Naive thymus-derived CD4-positive, alpha-beta T cell (primary cell): ENCODE results near the gene ACOX3. TPM values are rescaled to one million over a fixed set of nuclear protein-coding genes. Genes with fewer than 3 reads are reported as not detected.
"Not testable (repeated sequence)": the region's sequence is repeated elsewhere in the genome, so short reads cannot be mapped to it uniquely, and the experiment has no call there.

Experiments used
- ATAC-seq: fragments of 150-1000 bp; cut with Tn5 transposase; 2 replicates; pipeline ENCODE4 v1.10.0; 2021; ENCODE audit warnings: mild to moderate bottlenecking, moderate library complexity
- CTCF ChIA-PET: fragments of 350-600 bp; sonication (Branson Sonifier 250); formaldehyde crosslinking; loops from one replicate; lab custom pipeline; 2021; ENCODE audit warnings: antibody characterized with exemption; lab: Charles Lee
- POLR2A ChIA-PET: fragments of 350-600 bp; sonication (Branson Sonifier 250); formaldehyde crosslinking; loops from one replicate; lab custom pipeline; 2021; ENCODE audit warnings: antibody characterized with exemption, inconsistent platforms; lab: Charles Lee
- DNase-seq, 9 donors: peaks; one replicate each; pipeline versions ENCODE4 v3.0.0 to v3.0.0-alpha.2; 2020 to 2022; ENCODE audit warnings: mixed read lengths in 1 of 9
- H3K27ac ChIP-seq: one replicate; pipeline ENCODE4 v1.7.0; 2013; ENCODE audit warnings: mild to moderate bottlenecking, low read depth, low read length, moderate library complexity
- H3K27me3 ChIP-seq, 2 donors: one replicate each; pipeline ENCODE4 v1.7.0; 2013; ENCODE audit warnings: low read length in 2 of 2, mild to moderate bottlenecking in 2 of 2, moderate library complexity in 2 of 2; ENCODE audit not compliant: control insufficient read depth in 2 of 2, insufficient read depth in 2 of 2
- H3K36me3 ChIP-seq, 3 experiments: 1 replicate in 2 of 3; 2 replicates in 1 of 3; pipeline ENCODE4 v1.7.0; 2013; ENCODE audit warnings: low read length in 3 of 3, mild to moderate bottlenecking in 3 of 3, moderate library complexity in 1 of 3; ENCODE audit not compliant: insufficient read depth in 3 of 3, control insufficient read depth in 2 of 3
- H3K4me1 ChIP-seq, 2 donors: one replicate each; pipeline ENCODE4 v1.7.0; 2013; ENCODE audit warnings: low read length in 2 of 2, mild to moderate bottlenecking in 2 of 2, moderate library complexity in 1 of 2; ENCODE audit not compliant: control insufficient read depth in 2 of 2, insufficient read depth in 2 of 2
- H3K4me3 ChIP-seq: 2 replicates; pipeline ENCODE4 v1.7.0; 2013; ENCODE audit warnings: mild to moderate bottlenecking, low read length
- H3K9me3 ChIP-seq, 3 experiments: 1 replicate in 2 of 3; 2 replicates in 1 of 3; pipeline ENCODE4 v1.7.0; 2013; ENCODE audit warnings: low read length in 3 of 3; ENCODE audit not compliant: control insufficient read depth in 2 of 3
- H3K27ac Mint-ChIP-seq, 9 donors: one replicate each; pipeline ENCODE4 v1.8.0; 2020 to 2022; ENCODE audit warnings: mixed read lengths in 9 of 9, mild to moderate bottlenecking in 8 of 9, moderate library complexity in 5 of 9, inconsistent platforms in 2 of 9
- H3K27me3 Mint-ChIP-seq, 5 donors: one replicate each; pipeline ENCODE4 v1.8.0; 2021 to 2022; ENCODE audit warnings: mixed read lengths in 5 of 5, mild to moderate bottlenecking in 1 of 5
- H3K36me3 Mint-ChIP-seq, 5 donors: one replicate each; pipeline ENCODE4 v1.8.0; 2020 to 2022; ENCODE audit warnings: mixed read lengths in 5 of 5, mild to moderate bottlenecking in 3 of 5, inconsistent platforms in 1 of 5
- H3K4me1 Mint-ChIP-seq, 7 donors: one replicate each; pipeline ENCODE4 v1.8.0; 2020 to 2022; ENCODE audit warnings: mixed read lengths in 7 of 7, mild to moderate bottlenecking in 3 of 7, inconsistent platforms in 1 of 7
- H3K4me3 Mint-ChIP-seq, 10 donors: one replicate each; pipeline ENCODE4 v1.8.0; 2020 to 2022; ENCODE audit warnings: mild to moderate bottlenecking in 10 of 10, mixed read lengths in 10 of 10, moderate library complexity in 6 of 10, inconsistent platforms in 2 of 10
- H3K9me3 Mint-ChIP-seq, 11 donors: one replicate each; pipeline ENCODE4 v1.8.0; 2020 to 2022; ENCODE audit warnings: mixed read lengths in 11 of 11, mild to moderate bottlenecking in 4 of 11, inconsistent platforms in 1 of 11, moderate library complexity in 1 of 11
- intact Hi-C, 2 donors: fragments of 100-400 bp; cut with micrococcal nuclease; formaldehyde crosslinking; loops; one replicate each; pipeline ENCODE4 v1.15.1; 2023
- polyA plus RNA-seq, 2 donors: library from polyadenylated mRNA; unstranded; fragments of 300-500 nt; fragmentation: Illumina TruSeq; gene quantifications; one replicate each; pipeline ENCODE4 v1.2.3, GENCODE V29; 2021
- total RNA-seq, 6 experiments: library from RNA in 5 of 6; stranded (reverse) in 5 of 6; gene quantifications; 1 replicate in 5 of 6; 2 replicates in 1 of 6; pipeline ENCODE4 v1.2.3 and lab custom pipeline; 2021 to 2026

Gene ACOX3
- 10 to 100 TPM; 10.9 to 20.5 (median 14.8) TPM for total RNA-seq
- 10 to 100 TPM; 16.1 to 19.1 TPM for polyA plus RNA-seq
- total RNA-seq (lab: John Stamatoyannopoulos, UW), result 15.1 reads per million, percentile 44 among the genes with 10 or more reads in this experiment

DNA sequence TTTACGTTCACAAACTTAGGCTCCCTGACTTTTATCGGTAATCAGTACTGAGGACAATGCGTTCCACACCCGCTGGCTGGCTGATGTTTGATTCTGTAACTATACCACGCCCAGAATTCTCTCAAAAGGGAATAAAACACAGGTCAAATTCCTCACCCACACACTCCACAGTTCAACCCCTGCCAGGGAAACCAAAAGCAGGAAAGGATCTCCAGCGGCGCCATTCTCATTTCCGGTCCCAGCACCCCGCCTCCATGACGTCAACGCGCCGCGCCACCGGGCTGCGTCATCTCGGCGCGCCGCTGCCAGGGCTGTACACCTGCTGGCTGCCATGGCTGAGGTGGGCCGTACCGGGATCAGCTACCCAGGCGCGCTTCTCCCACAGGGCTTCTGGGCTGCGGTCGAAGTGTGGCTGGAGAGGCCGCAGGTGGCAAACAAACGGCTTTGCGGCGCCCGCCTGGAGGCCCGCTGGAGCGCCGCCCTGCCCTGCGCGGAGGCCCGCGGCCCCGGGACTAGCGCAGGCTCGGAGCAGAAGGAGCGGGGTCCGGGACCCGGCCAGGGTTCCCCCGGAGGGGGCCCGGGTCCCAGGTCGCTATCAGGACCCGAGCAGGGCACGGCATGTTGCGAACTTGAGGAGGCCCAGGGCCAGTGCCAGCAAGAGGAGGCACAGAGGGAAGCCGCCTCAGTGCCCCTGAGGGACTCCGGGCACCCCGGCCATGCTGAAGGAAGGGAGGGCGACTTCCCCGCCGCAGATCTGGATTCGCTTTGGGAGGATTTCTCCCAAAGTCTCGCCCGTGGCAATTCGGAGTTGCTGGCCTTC, at the start of gene ACOX3, which contains the start of gene TRMT44:
TSS of gene ACOX3 (minus strand) at position 232 of the 820 bp plus-strand sequence. CDS start 24,202 bp downstream, outside the sequence.
TSS of gene TRMT44 (plus strand) at position 286 of the 820 bp plus-strand sequence. CDS start at position 332, 46 bp downstream.
- peaks cover 0 to 10% (median 6%) of the 10 kb centered on the region in 5 donors for H3K36me3 Mint-ChIP-seq
- Histone ChIP-seq H3K27me3 (no peaks in the 10 kb centered on the region), H3K9me3 (no peaks in the 10 kb centered on the region), H3K4me3 (peak within 1 kb of the TSS; percentile 92), H3K36me3 (peaks cover 0 to 7% (median 0%) of the 10 kb centered on the region in 3 experiments), H3K27ac (peak within 1 kb of the TSS; percentile 89), H3K4me1 (peaks cover 31 to 38% of the 10 kb centered on the region in 2 donors)
- ATAC-seq (peak; percentile 97), DNase-seq (peak; percentile 89 to 100 (median 97))
- H3K27ac Mint-ChIP-seq, result peak within 1 kb of the TSS; percentile 98 to 100 (median 99)
- peak within 1 kb of the TSS; percentile 93 to 100 (median 96) for H3K4me3 Mint-ChIP-seq
- H3K27me3 Mint-ChIP-seq, result peaks cover 0 to 2% (median 0%) of the 10 kb centered on the region in 5 donors
- intact Hi-C loops, result loop anchor here (1.0 to 10.0 kb wide), 8 partner anchors 12 to 1676 kb away; partner anchors contain the start of genes ABLIM2 (in 2 of the 2), KIAA0232 (in 1 of the 2), SH3TC1 (in 1 of the 2) and WDR1 (in 1 of the 2)
- ChIA-PET POLR2A (interaction anchor here (0.6 to 1.8 kb wide), 5 partner anchors 9 to 681 kb away, joined by 3 to 28 read pairs (median 3); partner anchors contain the start of gene ABLIM2), CTCF (no interaction called here)
- peaks cover 0 to 9% (median 0%) of the 10 kb centered on the region in 11 donors for H3K9me3 Mint-ChIP-seq
- H3K4me1 Mint-ChIP-seq, result peaks cover 62 to 89% (median 81%) of the 10 kb centered on the region in 7 donors

DNA sequence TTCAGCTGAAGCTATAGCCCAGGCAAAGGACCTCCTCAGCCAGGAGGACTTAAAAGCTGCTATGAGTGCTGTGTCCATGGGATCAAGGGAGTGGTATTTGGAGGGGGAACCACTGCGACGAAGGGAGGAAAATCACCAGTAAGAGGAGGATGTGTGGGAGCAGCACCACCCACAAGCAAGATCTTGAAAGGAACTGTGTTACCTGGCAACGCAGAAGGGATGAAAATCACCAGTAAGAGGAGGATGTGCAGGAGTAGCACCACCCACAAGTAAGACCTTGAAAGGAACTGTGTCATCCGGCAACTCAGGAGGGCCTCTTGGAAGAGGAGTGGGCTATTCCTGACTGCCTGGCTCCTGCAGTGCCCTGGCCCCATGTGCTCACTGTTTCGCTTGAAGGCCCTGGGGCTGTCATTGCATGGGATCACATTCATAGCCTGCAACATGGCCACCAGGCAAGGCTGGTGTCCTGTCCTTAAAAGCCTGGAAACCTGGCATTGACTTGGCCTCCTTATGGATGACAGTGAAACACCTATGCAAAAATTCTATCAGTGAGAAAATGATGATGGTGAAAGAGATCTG, 48.4 kb upstream of the ACOX3 start:
- ChIA-PET CTCF (no interaction called here), POLR2A (no interaction called here)
- Histone ChIP-seq H3K27ac (no peak overlapping the region), H3K27me3 (no peaks in the 10 kb centered on the region), H3K4me3 (no peak overlapping the region), H3K4me1 (no peaks in the 10 kb centered on the region), H3K36me3 (no peaks in the 10 kb centered on the region), H3K9me3 (no peaks in the 10 kb centered on the region)
- intact Hi-C loops, result no loop called here
- Mint-ChIP-seq H3K4me1 (peaks cover 0 to 5% (median 0%) of the 10 kb centered on the region in 7 donors), H3K36me3 (peaks cover 0 to 38% (median 15%) of the 10 kb centered on the region in 5 donors), H3K4me3 (no peak overlapping the region), H3K9me3 (peaks cover 0 to 7% (median 0%) of the 10 kb centered on the region in 11 donors), H3K27me3 (no peaks in the 10 kb centered on the region), H3K27ac (no peak overlapping the region)
- ATAC-seq (no peak), DNase-seq (no peak)

DNA sequence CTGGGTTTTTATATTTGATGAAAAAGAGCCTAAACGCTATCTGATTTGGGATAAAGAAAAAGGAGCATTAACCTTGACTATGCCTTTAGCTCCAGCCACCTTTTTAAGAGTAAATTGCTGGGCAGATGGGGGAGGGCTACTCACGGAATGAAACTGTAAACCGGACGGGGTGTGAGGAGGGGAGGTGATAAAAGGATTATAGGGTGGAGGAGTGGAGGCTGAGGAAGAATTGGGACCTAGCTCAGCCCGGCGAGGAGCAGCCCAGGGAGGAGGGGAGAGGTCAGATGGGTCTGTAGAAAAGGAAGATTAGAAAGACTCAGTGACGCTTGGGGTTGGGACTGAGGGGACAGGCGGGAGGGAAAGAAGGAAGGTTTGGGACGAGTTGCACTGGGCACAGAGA, 46.1 kb upstream of the ACOX3 start:
- H3K4me3 Mint-ChIP-seq, ATAC-seq, H3K36me3 ChIP-seq, H3K27me3 ChIP-seq, H3K4me1 Mint-ChIP-seq, DNase-seq, H3K27ac Mint-ChIP-seq, H3K27me3 Mint-ChIP-seq, POLR2A ChIA-PET, H3K9me3 Mint-ChIP-seq, H3K4me3 ChIP-seq, H3K9me3 ChIP-seq, CTCF ChIA-PET, intact Hi-C loops, H3K4me1 ChIP-seq, H3K27ac ChIP-seq: not testable (repeated sequence)
- H3K36me3 Mint-ChIP-seq, result peaks cover 0 to 22% (median 0%) of the 10 kb centered on the region in 5 donors

DNA sequence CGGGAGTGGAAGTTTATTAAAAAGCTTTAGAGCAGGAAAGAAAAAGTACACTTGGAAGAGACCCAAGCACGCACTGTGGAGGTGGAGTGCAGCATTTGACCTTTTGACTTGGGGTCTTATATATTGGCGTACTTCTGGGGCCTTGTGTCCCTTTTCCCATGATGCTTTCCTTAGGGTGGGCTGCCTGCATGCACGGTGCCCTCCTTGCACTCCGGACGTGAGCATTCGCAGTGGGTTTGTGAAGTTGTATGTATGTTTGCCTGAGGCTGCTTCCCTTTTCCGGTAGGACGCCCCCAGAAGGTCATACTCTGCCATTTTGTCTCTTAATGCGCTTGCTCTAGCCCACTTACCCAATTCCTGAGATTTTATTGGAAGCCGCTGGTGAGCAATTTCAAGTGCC, 39.7 kb upstream of the ACOX3 start:
- ATAC-seq (no peak), DNase-seq (no peak)
- Histone ChIP-seq H3K4me1 (no peaks in the 10 kb centered on the region), H3K9me3 (no peaks in the 10 kb centered on the region), H3K27ac (no peak overlapping the region), H3K36me3 (peaks cover 0 to 28% (median 0%) of the 10 kb centered on the region in 3 experiments), H3K4me3 (no peak overlapping the region), H3K27me3 (no peaks in the 10 kb centered on the region)
- peaks cover 0 to 18% (median 8%) of the 10 kb centered on the region in 5 donors for H3K36me3 Mint-ChIP-seq
- ChIA-PET POLR2A (no interaction called here), CTCF (no interaction called here)
- H3K27ac Mint-ChIP-seq, result no peak overlapping the region
- intact Hi-C loops, result no loop called here
- peaks cover 0 to 5% (median 0%) of the 10 kb centered on the region in 7 donors for H3K4me1 Mint-ChIP-seq
- H3K9me3 Mint-ChIP-seq, result peaks cover 0 to 2% (median 0%) of the 10 kb centered on the region in 11 donors
- H3K27me3 Mint-ChIP-seq, result no peaks in the 10 kb centered on the region
- H3K4me3 Mint-ChIP-seq, result no peak overlapping the region

DNA sequence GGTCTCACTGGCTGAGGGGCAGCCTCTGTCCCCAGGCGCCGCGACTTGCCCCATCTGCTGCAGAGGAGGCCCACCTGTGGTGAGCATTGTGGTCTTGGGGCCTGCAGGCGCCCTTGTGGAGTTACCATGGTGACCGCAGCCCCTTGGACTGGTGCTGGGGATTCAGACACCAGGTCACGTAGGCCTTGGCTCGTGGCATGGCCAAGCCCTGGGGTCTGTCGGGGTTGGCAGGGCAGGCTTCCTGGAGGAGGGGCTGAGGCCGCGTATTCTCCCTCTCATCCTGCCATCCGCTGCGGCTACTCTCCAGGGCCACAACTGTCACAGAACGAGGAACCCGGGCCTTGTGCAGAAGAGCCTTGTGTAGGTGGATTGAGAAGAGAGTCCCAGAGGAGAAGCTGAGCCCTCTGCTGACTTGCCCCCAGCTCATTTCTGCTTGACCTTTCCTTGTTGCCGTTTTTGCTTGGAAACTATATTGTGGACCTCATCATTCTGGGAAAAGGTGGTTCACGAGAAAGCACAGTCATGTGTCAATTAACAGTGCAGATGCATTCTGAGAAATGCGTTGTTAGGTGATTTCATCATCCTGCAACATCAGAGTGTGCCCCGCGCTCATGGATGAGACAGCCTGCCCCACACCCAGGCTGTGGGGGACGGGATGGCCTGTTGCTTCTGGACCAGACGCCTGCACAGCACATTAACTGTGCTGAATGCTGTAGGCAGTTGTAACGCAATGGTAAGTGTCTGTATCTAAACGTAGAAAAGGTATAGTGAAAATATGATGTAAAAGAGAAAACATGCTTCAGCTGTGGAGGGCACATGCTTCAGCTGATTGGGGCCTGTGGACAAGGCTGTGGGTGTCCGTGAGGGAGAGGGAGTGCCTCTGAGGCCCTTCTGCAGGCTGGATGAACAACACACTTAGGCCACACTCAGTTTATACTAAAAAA, 38.5 kb upstream of the ACOX3 start:
- DNase-seq (no peak), ATAC-seq (no peak)
- H3K27ac ChIP-seq, result no peak overlapping the region
- peaks cover 0 to 21% (median 8%) of the 10 kb centered on the region in 5 donors for H3K36me3 Mint-ChIP-seq
- no peaks in the 10 kb centered on the region for H3K4me1 ChIP-seq
- ChIA-PET POLR2A (no interaction called here), CTCF (no interaction called here)
- H3K27me3 Mint-ChIP-seq, result no peaks in the 10 kb centered on the region
- no peak overlapping the region for H3K27ac Mint-ChIP-seq
- H3K27me3 ChIP-seq, result no peaks in the 10 kb centered on the region
- H3K4me3 Mint-ChIP-seq, result no peak overlapping the region
- peaks cover 0 to 30% (median 0%) of the 10 kb centered on the region in 3 experiments for H3K36me3 ChIP-seq
- peaks cover 0 to 5% (median 0%) of the 10 kb centered on the region in 7 donors for H3K4me1 Mint-ChIP-seq
- peaks cover 0 to 2% (median 0%) of the 10 kb centered on the region in 11 donors for H3K9me3 Mint-ChIP-seq
- H3K4me3 ChIP-seq, result no peak overlapping the region
- no peaks in the 10 kb centered on the region for H3K9me3 ChIP-seq
- intact Hi-C loops, result no loop called here

DNA sequence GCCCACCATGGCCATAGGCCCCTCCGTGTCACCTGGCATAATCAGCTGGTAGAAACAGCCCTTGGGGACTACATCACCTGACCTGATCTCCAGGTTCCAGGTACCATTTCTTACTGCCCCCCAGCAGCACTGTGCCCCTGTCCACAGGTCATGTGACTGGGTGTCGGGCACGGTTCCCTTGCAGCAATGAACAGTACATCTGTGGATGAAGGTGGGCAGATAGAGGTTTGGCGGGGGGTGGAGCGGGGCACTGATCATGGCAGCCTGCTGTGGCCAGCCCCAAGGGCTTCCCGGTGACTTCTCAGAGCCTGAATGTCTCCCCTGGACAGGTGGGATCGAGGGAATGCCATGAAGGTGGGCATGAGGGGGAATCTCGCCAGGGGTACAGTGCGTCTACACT, 37.8 kb upstream of the ACOX3 start:
- H3K27ac ChIP-seq, result no peak overlapping the region
- ChIA-PET POLR2A (no interaction called here), CTCF (no interaction called here)
- Mint-ChIP-seq H3K4me3 (no peak overlapping the region), H3K27ac (no peak overlapping the region), H3K9me3 (peaks cover 0 to 2% (median 0%) of the 10 kb centered on the region in 11 donors), H3K27me3 (no peaks in the 10 kb centered on the region), H3K4me1 (peaks cover 0 to 5% (median 0%) of the 10 kb centered on the region in 7 donors), H3K36me3 (peaks cover 0 to 22% (median 8%) of the 10 kb centered on the region in 5 donors)
- H3K27me3 ChIP-seq, result no peaks in the 10 kb centered on the region
- H3K36me3 ChIP-seq, result peaks cover 0 to 36% (median 0%) of the 10 kb centered on the region in 3 experiments
- ATAC-seq (no peak), DNase-seq (no peak)
- no peaks in the 10 kb centered on the region for H3K9me3 ChIP-seq
- H3K4me1 ChIP-seq, result no peaks in the 10 kb centered on the region
- intact Hi-C loops, result no loop called here
- H3K4me3 ChIP-seq, result no peak overlapping the region
